Measurements from ENCODE around the gene LZTFL1.

DNA sequence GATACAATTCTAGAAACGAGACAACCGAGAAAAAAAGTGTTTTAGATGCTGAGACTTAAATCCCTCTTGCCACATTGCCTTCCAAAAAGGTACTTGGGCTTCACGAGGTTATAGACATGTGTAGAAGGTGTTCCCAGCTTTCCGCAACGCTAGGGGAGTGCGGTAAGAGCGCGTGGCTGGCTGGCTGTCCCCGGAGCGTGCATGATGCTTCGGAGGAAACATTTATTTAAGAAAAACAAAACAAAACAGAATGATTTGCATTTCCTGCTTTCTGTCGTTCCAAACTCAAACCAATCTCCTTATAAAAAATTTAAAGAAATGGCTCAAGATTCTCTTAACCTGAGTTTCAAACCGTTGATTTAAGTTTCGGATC is 46.4 kb downstream of the LZTFL1 start:
- TF ChIP-seq, protein P1, sequence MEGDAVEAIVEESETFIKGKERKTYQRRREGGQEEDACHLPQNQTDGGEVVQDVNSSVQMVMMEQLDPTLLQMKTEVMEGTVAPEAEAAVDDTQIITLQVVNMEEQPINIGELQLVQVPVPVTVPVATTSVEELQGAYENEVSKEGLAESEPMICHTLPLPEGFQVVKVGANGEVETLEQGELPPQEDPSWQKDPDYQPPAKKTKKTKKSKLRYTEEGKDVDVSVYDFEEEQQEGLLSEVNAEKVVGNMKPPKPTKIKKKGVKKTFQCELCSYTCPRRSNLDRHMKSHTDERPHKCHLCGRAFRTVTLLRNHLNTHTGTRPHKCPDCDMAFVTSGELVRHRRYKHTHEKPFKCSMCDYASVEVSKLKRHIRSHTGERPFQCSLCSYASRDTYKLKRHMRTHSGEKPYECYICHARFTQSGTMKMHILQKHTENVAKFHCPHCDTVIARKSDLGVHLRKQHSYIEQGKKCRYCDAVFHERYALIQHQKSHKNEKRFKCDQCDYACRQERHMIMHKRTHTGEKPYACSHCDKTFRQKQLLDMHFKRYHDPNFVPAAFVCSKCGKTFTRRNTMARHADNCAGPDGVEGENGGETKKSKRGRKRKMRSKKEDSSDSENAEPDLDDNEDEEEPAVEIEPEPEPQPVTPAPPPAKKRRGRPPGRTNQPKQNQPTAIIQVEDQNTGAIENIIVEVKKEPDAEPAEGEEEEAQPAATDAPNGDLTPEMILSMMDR (IDR thresholded peaks at IDR 0.05; ENCODE audit: low read depth, low read length, poor library complexity, severe bottlenecking), result no peak
- TF ChIP-seq EZH2phosphoT487 (IDR thresholded peaks at IDR 0.05; ENCODE audit: borderline replicate concordance, low read length), result no peak

Data from DOHH2 (cell line).